ENCODE measurements around the gene ATG2B. TPM values are rescaled to one million over a fixed set of nuclear protein-coding genes. Genes with fewer than 3 reads are reported as not detected.
"Not testable (repeated sequence)": the region's sequence is repeated elsewhere in the genome, so short reads cannot be mapped to it uniquely, and the experiment has no call there.

ATG2B gene
- total RNA-seq, 1 experiment from 2014 or later, result 19.4 TPM

DNA sequence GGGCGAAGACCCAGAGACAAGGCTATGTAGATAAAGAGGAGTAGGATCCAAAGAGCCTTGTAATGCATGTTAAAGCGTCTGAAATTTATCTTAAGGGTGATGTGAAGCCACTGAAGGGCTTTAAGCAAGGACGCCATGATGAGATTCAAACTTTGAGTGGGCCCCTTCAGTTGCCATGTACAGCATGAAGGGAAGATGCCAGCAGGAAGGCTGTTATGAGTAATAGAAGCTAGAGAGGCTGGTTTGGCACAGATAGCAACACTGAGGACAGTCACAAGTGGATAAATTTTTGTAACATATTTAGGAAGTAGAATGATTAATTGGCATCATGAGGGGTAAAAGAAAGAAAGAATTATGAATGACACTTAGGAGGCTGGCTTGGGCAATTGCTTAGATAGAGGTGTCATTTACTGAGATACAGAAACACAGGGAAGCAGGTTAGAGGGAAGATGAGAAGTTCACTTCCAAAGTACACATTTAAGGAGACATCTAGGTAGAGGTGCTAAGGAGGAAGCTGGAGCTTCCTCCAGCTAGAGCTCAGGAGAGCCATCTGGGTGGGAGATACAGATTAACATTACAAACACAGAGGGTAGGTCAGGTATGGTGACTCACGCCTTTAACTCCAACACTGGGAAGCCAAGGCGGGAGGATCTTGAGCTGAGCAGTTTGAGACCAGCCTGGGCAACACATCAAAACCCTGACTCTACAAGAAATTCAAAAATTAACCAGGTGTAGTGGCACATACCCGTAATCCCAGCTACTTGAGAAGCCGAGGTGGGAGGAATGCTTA lies 13.7 kb downstream of the ATG2B start:
- Mint-ChIP-seq H3K27me3 (ENCODE audit: insufficient read depth, unreplicated experiment) (no peaks in the 10 kb centered on the region), H3K27ac (ENCODE audit: unreplicated experiment) (no peak overlapping the region)

DNA sequence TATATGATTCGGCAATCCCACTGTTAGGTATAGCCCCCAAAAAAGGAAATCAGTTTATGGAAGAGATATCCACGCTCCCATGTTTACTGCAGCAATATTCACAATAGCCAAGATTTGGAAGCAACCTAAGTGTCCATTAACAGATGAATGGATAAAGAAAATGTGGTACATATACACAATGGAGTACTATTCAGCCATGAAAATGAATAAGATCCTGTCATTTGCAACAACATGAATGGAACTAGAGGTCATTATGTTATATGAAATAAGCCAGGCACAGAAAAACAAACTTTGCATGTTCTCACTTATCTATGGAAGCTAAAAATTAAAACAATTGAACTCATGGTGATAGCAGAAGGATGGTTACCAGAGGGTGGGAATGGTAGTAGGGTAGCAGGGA lies 15.2 kb downstream of the ATG2B start:
- H3K4me1 Mint-ChIP-seq (ENCODE audit: low read depth, unreplicated experiment); H3K9me3 ChIP-seq; H3K27me3 Mint-ChIP-seq (ENCODE audit: insufficient read depth, unreplicated experiment); CTCF ChIA-PET; H3K36me3 ChIP-seq (ENCODE audit: control insufficient read depth, insufficient read depth, low read length); intact Hi-C loops (cut with micrococcal nuclease; ENCODE audit: unreplicated experiment); H3K36me3 Mint-ChIP-seq (ENCODE audit: insufficient read depth, unreplicated experiment); DNase-seq; H3K4me1 ChIP-seq; POLR2A ChIA-PET; H3K4me3 ChIP-seq (ENCODE audit: low read depth, low read length); H3K27me3 ChIP-seq (replicated peaks; ENCODE audit: control insufficient read depth, insufficient read depth, low read length); H3K9me3 Mint-ChIP-seq (ENCODE audit: unreplicated experiment); H3K27ac Mint-ChIP-seq (ENCODE audit: unreplicated experiment); BruUV-seq (replicated peaks); H3K4me3 Mint-ChIP-seq (ENCODE audit: unreplicated experiment): not testable (repeated sequence)

More for the DNA sequence above, 13.7 kb downstream of the ATG2B start:
- Histone ChIP-seq H3K27me3 (replicated peaks; ENCODE audit: control insufficient read depth, insufficient read depth, low read length) (no peaks in the 10 kb centered on the region), H3K9me3 (no peaks in the 10 kb centered on the region), H3K4me1 (no peaks in the 10 kb centered on the region), H3K36me3 (ENCODE audit: control insufficient read depth, insufficient read depth, low read length) (no peaks in the 10 kb centered on the region), H3K4me3 (ENCODE audit: low read depth, low read length) (no peak overlapping the region)
- no peaks in the 10 kb centered on the region for H3K9me3 Mint-ChIP-seq (ENCODE audit: unreplicated experiment)
- POLR2A ChIA-PET, result no interaction called here
- DNase-seq, result no peak
- H3K4me3 Mint-ChIP-seq (ENCODE audit: unreplicated experiment), result no peak overlapping the region
- BruUV-seq (replicated peaks), result no TSS peak
- H3K36me3 Mint-ChIP-seq (ENCODE audit: insufficient read depth, unreplicated experiment), result no peaks in the 10 kb centered on the region
- intact Hi-C loops (cut with micrococcal nuclease; ENCODE audit: unreplicated experiment), result no loop called here
- CTCF ChIA-PET, result no interaction called here
- no peaks in the 10 kb centered on the region for H3K4me1 Mint-ChIP-seq (ENCODE audit: low read depth, unreplicated experiment)
- TF ChIP-seq, protein P1, sequence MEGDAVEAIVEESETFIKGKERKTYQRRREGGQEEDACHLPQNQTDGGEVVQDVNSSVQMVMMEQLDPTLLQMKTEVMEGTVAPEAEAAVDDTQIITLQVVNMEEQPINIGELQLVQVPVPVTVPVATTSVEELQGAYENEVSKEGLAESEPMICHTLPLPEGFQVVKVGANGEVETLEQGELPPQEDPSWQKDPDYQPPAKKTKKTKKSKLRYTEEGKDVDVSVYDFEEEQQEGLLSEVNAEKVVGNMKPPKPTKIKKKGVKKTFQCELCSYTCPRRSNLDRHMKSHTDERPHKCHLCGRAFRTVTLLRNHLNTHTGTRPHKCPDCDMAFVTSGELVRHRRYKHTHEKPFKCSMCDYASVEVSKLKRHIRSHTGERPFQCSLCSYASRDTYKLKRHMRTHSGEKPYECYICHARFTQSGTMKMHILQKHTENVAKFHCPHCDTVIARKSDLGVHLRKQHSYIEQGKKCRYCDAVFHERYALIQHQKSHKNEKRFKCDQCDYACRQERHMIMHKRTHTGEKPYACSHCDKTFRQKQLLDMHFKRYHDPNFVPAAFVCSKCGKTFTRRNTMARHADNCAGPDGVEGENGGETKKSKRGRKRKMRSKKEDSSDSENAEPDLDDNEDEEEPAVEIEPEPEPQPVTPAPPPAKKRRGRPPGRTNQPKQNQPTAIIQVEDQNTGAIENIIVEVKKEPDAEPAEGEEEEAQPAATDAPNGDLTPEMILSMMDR (IDR thresholded peaks at IDR 0.05; ENCODE audit: insufficient read depth in 1 of 2, low read depth in 1 of 2, low read length in 1 of 2, severe bottlenecking in 1 of 2, unreplicated experiment in 1 of 2), result no peak

DNA sequence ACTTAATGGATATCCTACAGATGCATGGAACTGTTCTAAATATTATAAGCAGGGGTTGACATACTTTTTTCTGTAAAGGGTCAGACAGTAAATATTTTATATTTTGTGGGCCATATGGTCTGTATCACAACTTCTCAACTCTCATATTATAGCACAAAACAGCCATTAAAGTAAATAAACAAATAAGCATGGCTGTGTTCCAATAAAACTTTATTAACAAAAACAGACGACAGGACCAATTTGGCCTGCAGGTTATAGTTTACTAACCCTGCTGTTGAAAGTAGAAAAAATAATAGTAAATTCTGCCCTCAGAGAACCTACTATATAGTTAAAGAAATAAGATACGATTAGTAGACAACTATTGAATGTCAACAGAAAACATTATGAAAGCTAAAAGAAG lies 17.5 kb downstream of the ATG2B start:
- Mint-ChIP-seq H3K27ac (ENCODE audit: unreplicated experiment) (no peak overlapping the region), H3K9me3 (ENCODE audit: unreplicated experiment) (no peaks in the 10 kb centered on the region), H3K4me1 (ENCODE audit: low read depth, unreplicated experiment) (no peaks in the 10 kb centered on the region), H3K4me3 (ENCODE audit: unreplicated experiment) (no peak overlapping the region), H3K27me3 (ENCODE audit: insufficient read depth, unreplicated experiment) (no peaks in the 10 kb centered on the region), H3K36me3 (ENCODE audit: insufficient read depth, unreplicated experiment) (no peaks in the 10 kb centered on the region)
- intact Hi-C loops (cut with micrococcal nuclease; ENCODE audit: unreplicated experiment), result no loop called here
- POLR2A ChIA-PET, result no interaction called here
- Histone ChIP-seq H3K9me3 (no peaks in the 10 kb centered on the region), H3K4me1 (no peaks in the 10 kb centered on the region), H3K36me3 (ENCODE audit: control insufficient read depth, insufficient read depth, low read length) (no peaks in the 10 kb centered on the region), H3K4me3 (ENCODE audit: low read depth, low read length) (no peak overlapping the region), H3K27me3 (replicated peaks; ENCODE audit: control insufficient read depth, insufficient read depth, low read length) (no peaks in the 10 kb centered on the region)
- BruUV-seq (replicated peaks), result no TSS peak
- CTCF ChIA-PET, result no interaction called here
- TF ChIP-seq, protein P1 (IDR thresholded peaks at IDR 0.05; ENCODE audit: insufficient read depth in 1 of 2, low read depth in 1 of 2, low read length in 1 of 2, severe bottlenecking in 1 of 2, unreplicated experiment in 1 of 2), result no peak
- no peak for DNase-seq

All from Caco-2 (cell line).